HCT116 (cell line): ENCODE data around the gene ENOX1.

Experiments used
- ATF3 ChIP-seq: IDR thresholded peaks from 2 replicates; pipeline ENCODE4 v1.6.1; 2012
- CTCF ChIP-seq, 3 experiments: fragments of 200-600 bp in 1 of 3; sonication (generic) in 1 of 3; IDR thresholded peaks in 2 of 3; conservative IDR thresholded peaks in 1 of 3; 2 replicates each; pipeline ENCODE4 v1.5.1; 2012 to 2017; ENCODE audit warnings: low read depth in 2 of 3, low read length in 2 of 3, antibody characterized with exemption in 1 of 3, borderline replicate concordance in 1 of 3, control low read depth in 1 of 3, mild to moderate bottlenecking in 1 of 3, mixed read lengths in 1 of 3, mixed run types in 1 of 3, moderate library complexity in 1 of 3; ENCODE audit not compliant: insufficient read depth in 1 of 3
- EGR1 ChIP-seq: IDR thresholded peaks from 2 replicates; pipeline ENCODE4 v1.6.1; 2012; ENCODE audit warnings: low read depth
- EZH2 ChIP-seq: fragments of 200-600 bp; sonication (generic); IDR thresholded peaks from 2 replicates; pipeline ENCODE4 v1.6.1; 2017; ENCODE audit warnings: antibody characterized with exemption, mixed run types
- EZH2phosphoT487 ChIP-seq: fragments of 200-600 bp; IDR thresholded peaks from 2 replicates; pipeline ENCODE4 v1.6.1; 2018; ENCODE audit warnings: antibody characterized with exemption, borderline replicate concordance
- POLR2A ChIP-seq: IDR thresholded peaks from 2 replicates; pipeline ENCODE4 v1.7.0; 2011; ENCODE audit warnings: borderline replicate concordance; ENCODE audit not compliant: insufficient read depth, insufficient read length; ENCODE audit errors: extremely low read depth
- REST ChIP-seq: IDR thresholded peaks from 2 replicates; pipeline ENCODE4 v1.6.1; 2012; ENCODE audit warnings: low read depth
- SRF ChIP-seq: IDR thresholded peaks from 2 replicates; pipeline ENCODE4 v1.6.1; 2012; ENCODE audit warnings: low read depth
- YY1 ChIP-seq: IDR thresholded peaks from 2 replicates; pipeline ENCODE4 v1.6.1; 2011; ENCODE audit warnings: low read length, low read depth, moderate library complexity, mild to moderate bottlenecking; ENCODE audit not compliant: insufficient replicate concordance; ENCODE audit errors: extremely low read depth
- ZNF274 ChIP-seq: fragments of 200-500 bp; sonication (Bioruptor generic); IDR thresholded peaks from 2 replicates; pipeline ENCODE4 v1.6.1; 2014; ENCODE audit warnings: mild to moderate bottlenecking, low read depth, low read length, inconsistent platforms
- TF ChIP-seq, protein P1 (sequence below): IDR thresholded peaks from 2 replicates; pipeline ENCODE4 v1.6.1; 2012

DNA sequence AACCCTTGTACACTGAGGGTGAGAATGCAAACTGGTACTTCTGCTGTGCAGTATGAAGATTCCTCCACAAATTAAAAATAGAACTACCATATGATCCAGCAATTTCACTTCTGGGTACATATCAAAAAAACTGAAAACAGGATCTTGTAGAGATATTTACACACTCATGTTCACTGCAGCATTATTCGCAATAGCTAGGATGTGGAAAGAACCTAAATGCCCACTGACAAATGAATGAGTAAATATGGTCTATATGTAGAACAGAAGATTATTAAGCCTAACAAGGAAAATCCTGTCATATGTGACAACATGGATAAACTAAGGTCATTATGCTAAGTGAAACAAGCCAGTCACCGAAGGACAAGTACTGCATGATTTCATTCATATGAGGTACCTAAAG is 304.7 kb downstream of the ENOX1 start:
- TF ChIP-seq CTCF (IDR thresholded peaks at IDR 0.05 in 2 of 3, conservative IDR thresholded peaks at IDR 0.05 in 1 of 3; ENCODE audit: borderline replicate concordance in 1 of 3, insufficient read depth in 1 of 3, low read depth in 2 of 3, low read length in 2 of 3) (no peak), POLR2A (no peak), YY1 (no peak), ZNF274 (no peak), ATF3 (no peak), EZH2phosphoT487 (no peak), EGR1 (no peak), REST (no peak), SRF (no peak), EZH2 (no peak)
- TF ChIP-seq, protein P1, sequence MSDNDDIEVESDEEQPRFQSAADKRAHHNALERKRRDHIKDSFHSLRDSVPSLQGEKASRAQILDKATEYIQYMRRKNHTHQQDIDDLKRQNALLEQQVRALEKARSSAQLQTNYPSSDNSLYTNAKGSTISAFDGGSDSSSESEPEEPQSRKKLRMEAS: no peak
